Measurements from ENCODE around the gene PALMD.

DNA sequence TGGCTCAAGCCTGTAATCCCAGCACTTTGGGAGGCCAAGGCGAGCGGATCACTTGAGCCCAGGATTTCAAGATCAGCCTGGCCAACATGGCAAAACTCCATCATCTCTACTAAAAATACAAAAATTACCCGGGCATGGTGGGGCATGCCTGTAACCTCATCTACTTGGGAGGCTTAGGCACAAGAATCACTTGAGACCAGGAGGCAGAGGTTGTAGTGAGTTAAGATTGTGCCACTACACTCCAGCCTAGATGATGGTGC, 12.0 kb downstream of the PALMD start:
- TF ChIP-seq CTCF (IDR thresholded peaks at IDR 0.05; ENCODE audit: control extremely low read depth in 1 of 3, insufficient read depth in 1 of 3, low read depth in 1 of 3, low read length in 3 of 3), result no peak
- no peak for TF ChIP-seq POLR2A (IDR thresholded peaks at IDR 0.05; ENCODE audit: control extremely low read depth in 1 of 2, low read depth in 2 of 2, low read length in 2 of 2)
- no peak for TF ChIP-seq NRF1 (IDR thresholded peaks at IDR 0.05; ENCODE audit: low read depth, low read length)
- no peak for TF ChIP-seq USF2 (IDR thresholded peaks at IDR 0.05; ENCODE audit: low read length)
- TF ChIP-seq POLR2AphosphoS5 (IDR thresholded peaks at IDR 0.05; ENCODE audit: low read depth, low read length), result no peak
- TF ChIP-seq RXRA (IDR thresholded peaks at IDR 0.05; ENCODE audit: insufficient read depth, low read depth, low read length), result no peak
- no peak for TF ChIP-seq TCF12 (IDR thresholded peaks at IDR 0.05; ENCODE audit: low read depth, low read length)
- no peak for TF ChIP-seq GABPA (IDR thresholded peaks at IDR 0.05; ENCODE audit: borderline replicate concordance, insufficient read depth, low read length)
- TF ChIP-seq JUND (IDR thresholded peaks at IDR 0.05; ENCODE audit: low read length), result no peak
- TF ChIP-seq, protein P1, sequence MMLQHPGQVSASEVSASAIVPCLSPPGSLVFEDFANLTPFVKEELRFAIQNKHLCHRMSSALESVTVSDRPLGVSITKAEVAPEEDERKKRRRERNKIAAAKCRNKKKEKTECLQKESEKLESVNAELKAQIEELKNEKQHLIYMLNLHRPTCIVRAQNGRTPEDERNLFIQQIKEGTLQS (IDR thresholded peaks at IDR 0.05; ENCODE audit: insufficient read depth, low read depth, low read length), result no peak
- TF ChIP-seq RNF2 (IDR thresholded peaks at IDR 0.05; ENCODE audit: borderline replicate concordance, low read depth, low read length, missing control alignments, poor library complexity, severe bottlenecking), result no peak
